Measurements from ENCODE around the gene HIPK3. TPM values are rescaled to one million over a fixed set of nuclear protein-coding genes. Genes with fewer than 3 reads are reported as not detected.

Gene HIPK3
- total RNA-seq (ENCODE audit: low replicate concordance): 56.7 and 136 TPM in 2 replicates

GRCh38 chr11:33257160-33257896, at the start of gene HIPK3:
Gene HIPK3 (plus strand): TSS chr11:33257381.

GRCh38 chr11:33375688-33376311, 118.6 kb downstream of the HIPK3 start, which contains the start of gene KIAA1549L:
Gene KIAA1549L (plus strand): TSS chr11:33376108.

Other genes with a start within 250 kb of the HIPK3 start
- gene DEPDC7, start 241.5 kb upstream of the HIPK3 start, total RNA-seq (ENCODE audit: low replicate concordance): 3.5 and 3.8 TPM in 2 replicates
- 12.1 and 15.2 TPM in 2 replicates for gene TCP11L1, start 217.8 kb upstream of the HIPK3 start, total RNA-seq (ENCODE audit: low replicate concordance)
- 8.8 and 32.6 TPM in 2 replicates for gene CSTF3, start 95.9 kb upstream of the HIPK3 start, total RNA-seq (ENCODE audit: low replicate concordance)
- 1.1 and 5.3 TPM in 2 replicates for gene KIAA1549L, start 118.7 kb downstream of the HIPK3 start, total RNA-seq (ENCODE audit: low replicate concordance)